Measurements from ENCODE around the gene PARD3. TPM values are rescaled to one million over a fixed set of nuclear protein-coding genes. Genes with fewer than 3 reads are reported as not detected.

Gene PARD3
- total RNA-seq, 1 donor from 2014 or later, result 22.9 TPM

DNA sequence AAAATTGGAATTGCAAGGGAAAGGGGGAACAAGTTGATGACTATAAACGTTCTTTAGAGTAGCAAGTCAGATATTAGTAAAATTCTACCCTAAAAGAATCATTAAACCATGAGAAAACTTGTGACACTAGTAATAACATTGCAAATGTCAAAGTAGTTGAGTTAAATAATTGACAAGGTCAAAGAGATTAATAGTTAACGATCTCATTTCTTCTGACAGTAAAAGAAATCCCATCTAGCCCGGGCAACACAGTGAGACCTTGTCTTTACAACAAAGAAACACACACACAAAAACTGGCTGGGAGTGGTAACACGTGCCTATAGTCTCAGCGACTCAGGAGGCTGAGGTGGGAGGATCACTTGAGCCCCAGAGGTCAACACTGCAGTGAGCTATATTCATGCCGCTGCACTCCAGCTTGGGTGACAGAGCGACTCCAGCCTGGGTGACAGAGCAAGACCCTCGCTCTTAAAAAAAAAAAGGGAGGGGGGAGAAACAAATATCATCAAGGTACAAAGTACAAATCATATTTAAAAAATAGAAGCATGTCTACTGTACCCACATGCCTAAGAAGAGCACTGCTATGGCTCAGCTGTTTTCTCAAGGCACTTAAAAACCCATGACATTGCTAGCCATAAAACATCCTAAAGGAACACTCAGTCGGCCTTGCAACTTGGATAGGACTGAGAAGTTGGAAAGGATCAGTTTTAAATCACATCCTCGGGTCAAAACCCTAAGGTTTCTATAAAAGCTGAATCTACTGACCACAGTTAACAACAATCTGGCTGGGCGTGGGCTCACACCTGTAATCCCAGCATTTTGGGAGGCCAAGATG, 401.1 kb downstream of the PARD3 start:
- no peaks in the 10 kb centered on the region for H3K27me3 Mint-ChIP-seq (ENCODE audit: unreplicated experiment)
- H3K27ac Mint-ChIP-seq (ENCODE audit: unreplicated experiment), result no peak overlapping the region
- no peaks in the 10 kb centered on the region for H3K36me3 Mint-ChIP-seq (ENCODE audit: unreplicated experiment)
- no peaks in the 10 kb centered on the region for H3K9me3 Mint-ChIP-seq (ENCODE audit: unreplicated experiment)
- TF ChIP-seq CTCF (IDR thresholded peaks at IDR 0.05; ENCODE audit: partially characterized antibody, unreplicated experiment), result no peak
- DNase-seq, result no peak
- peaks cover 3% of the 10 kb centered on the region for H3K4me1 Mint-ChIP-seq (ENCODE audit: low read depth, unreplicated experiment)
- H3K4me3 Mint-ChIP-seq (ENCODE audit: unreplicated experiment), result no peak overlapping the region

DNA sequence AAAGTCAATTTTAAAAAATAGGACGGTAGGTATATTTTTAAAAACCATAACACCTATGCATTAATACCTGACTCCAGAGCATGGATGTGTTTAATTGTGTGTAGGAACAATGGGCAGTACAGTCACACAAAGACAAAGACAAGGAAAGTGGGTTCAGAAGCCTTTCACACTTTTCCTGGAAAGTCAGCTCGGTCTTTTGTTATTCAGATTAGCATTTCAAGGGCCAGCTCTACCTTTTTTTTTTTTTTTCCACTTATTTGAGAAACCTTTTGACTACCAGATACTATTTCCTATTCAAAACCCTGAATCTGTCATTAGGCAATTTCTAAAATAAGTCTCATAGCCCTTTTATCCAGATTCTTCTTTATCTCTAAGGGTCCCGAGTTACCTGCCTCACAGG, 401.9 kb downstream of the PARD3 start:
- H3K36me3 Mint-ChIP-seq (ENCODE audit: unreplicated experiment), result no peaks in the 10 kb centered on the region
- H3K4me3 Mint-ChIP-seq (ENCODE audit: unreplicated experiment), result no peak overlapping the region
- no peak overlapping the region for H3K27ac Mint-ChIP-seq (ENCODE audit: unreplicated experiment)
- H3K27me3 Mint-ChIP-seq (ENCODE audit: unreplicated experiment), result no peaks in the 10 kb centered on the region
- no peak for TF ChIP-seq CTCF (IDR thresholded peaks at IDR 0.05; ENCODE audit: partially characterized antibody, unreplicated experiment)
- no peaks in the 10 kb centered on the region for H3K9me3 Mint-ChIP-seq (ENCODE audit: unreplicated experiment)
- no peak for DNase-seq
- peaks cover 3% of the 10 kb centered on the region for H3K4me1 Mint-ChIP-seq (ENCODE audit: low read depth, unreplicated experiment)

- Mint-ChIP-seq H3K27ac (ENCODE audit: unreplicated experiment) (no peak overlapping the region), H3K4me3 (ENCODE audit: unreplicated experiment) (no peak overlapping the region), H3K27me3 (ENCODE audit: unreplicated experiment) (no peaks in the 10 kb centered on the region), H3K36me3 (ENCODE audit: unreplicated experiment) (no peaks in the 10 kb centered on the region), H3K4me1 (ENCODE audit: low read depth, unreplicated experiment) (peaks cover 9% of the 10 kb centered on the region), H3K9me3 (ENCODE audit: unreplicated experiment) (peaks cover 3% of the 10 kb centered on the region)
- no peak for TF ChIP-seq CTCF (IDR thresholded peaks at IDR 0.05; ENCODE audit: partially characterized antibody, unreplicated experiment)
- DNase-seq, result no peak
These were observed 406.1 kb downstream of the PARD3 start for GRCh38 chr10:34408956-34409355.

DNA sequence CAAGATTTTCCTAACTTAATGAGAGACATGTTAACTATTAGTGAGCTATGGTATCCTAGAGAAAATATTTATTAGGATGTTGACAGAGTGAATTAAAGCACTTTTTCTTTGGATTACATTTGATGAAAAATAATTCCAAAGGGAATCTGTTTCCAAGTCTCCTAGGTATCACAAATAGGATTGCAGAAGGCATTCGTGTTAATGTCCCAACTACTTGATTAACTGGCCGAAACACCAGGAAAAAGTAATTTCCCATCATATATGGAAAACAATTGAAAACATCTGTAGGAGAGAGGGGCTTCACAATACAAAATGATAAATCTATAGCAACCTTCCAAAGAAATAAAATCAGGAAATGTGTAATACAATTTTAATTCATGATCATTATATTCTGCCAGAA, 406.7 kb downstream of the PARD3 start:
- H3K27ac Mint-ChIP-seq (ENCODE audit: unreplicated experiment), result no peak overlapping the region
- peaks cover 3% of the 10 kb centered on the region for H3K9me3 Mint-ChIP-seq (ENCODE audit: unreplicated experiment)
- H3K4me1 Mint-ChIP-seq (ENCODE audit: low read depth, unreplicated experiment), result peaks cover 9% of the 10 kb centered on the region
- H3K27me3 Mint-ChIP-seq (ENCODE audit: unreplicated experiment), result no peaks in the 10 kb centered on the region
- no peak overlapping the region for H3K4me3 Mint-ChIP-seq (ENCODE audit: unreplicated experiment)
- H3K36me3 Mint-ChIP-seq (ENCODE audit: unreplicated experiment), result no peaks in the 10 kb centered on the region
- TF ChIP-seq CTCF (IDR thresholded peaks at IDR 0.05; ENCODE audit: partially characterized antibody, unreplicated experiment), result no peak
- DNase-seq, result no peak

- no peak for DNase-seq
- Mint-ChIP-seq H3K27ac (ENCODE audit: unreplicated experiment) (no peak overlapping the region), H3K27me3 (ENCODE audit: unreplicated experiment) (no peaks in the 10 kb centered on the region), H3K9me3 (ENCODE audit: unreplicated experiment) (peaks cover 3% of the 10 kb centered on the region), H3K36me3 (ENCODE audit: unreplicated experiment) (no peaks in the 10 kb centered on the region), H3K4me1 (ENCODE audit: low read depth, unreplicated experiment) (peaks cover 9% of the 10 kb centered on the region), H3K4me3 (ENCODE audit: unreplicated experiment) (no peak overlapping the region)
- no peak for TF ChIP-seq CTCF (IDR thresholded peaks at IDR 0.05; ENCODE audit: partially characterized antibody, unreplicated experiment)
These were observed 407.7 kb downstream of the PARD3 start for GRCh38 chr10:34407324-34407805.
